Endothelial cell of umbilical vein (primary cell): ENCODE measurements around the gene PRR19.

Source experiments
- GATA2 ChIP-seq: IDR thresholded peaks from 2 replicates; pipeline ENCODE4 v1.7.0; 2011; ENCODE audit warnings: low read depth, mild to moderate bottlenecking, moderate library complexity, mixed read lengths, low read length; ENCODE audit not compliant: insufficient read length, insufficient read depth
- POLR2AphosphoS5 ChIP-seq: IDR thresholded peaks from 2 replicates; pipeline ENCODE4 v1.6.1; 2012; ENCODE audit warnings: low read depth, mild to moderate bottlenecking, control low read depth, low read length, moderate library complexity; ENCODE audit not compliant: insufficient read depth

DNA sequence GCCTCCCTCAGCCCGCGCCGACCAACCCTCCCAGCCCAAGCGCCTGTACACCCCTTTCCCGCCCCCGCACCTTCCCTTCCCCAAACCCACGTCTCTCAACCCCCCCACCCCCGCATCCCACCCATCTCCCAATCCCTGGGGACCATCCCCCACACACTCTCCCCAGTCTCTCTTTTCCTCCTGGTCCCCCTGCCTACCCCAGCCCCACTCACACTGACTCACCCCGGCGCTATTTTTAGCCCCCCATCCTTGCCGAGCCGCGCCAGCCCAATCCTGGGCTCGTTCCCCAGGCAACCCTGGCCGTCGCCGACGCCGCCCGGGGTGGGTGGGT lies 21.2 kb upstream of the PRR19 start:
- TF ChIP-seq POLR2AphosphoS5 (no peak), GATA2 (no peak)
